OCI-LY1 (cell line): ENCODE results near the gene STARD5.

Experiments used
- CTCF ChIP-seq: fragments of 200-600 bp; sonication (generic), shearing (Covaris generic); IDR thresholded peaks from 2 replicates; pipeline ENCODE4 v1.5.1; 2017; ENCODE audit warnings: mild to moderate bottlenecking, antibody characterized with exemption, low read length, moderate library complexity, mixed read lengths
- EZH2 ChIP-seq: fragments of 200-600 bp; sonication (generic), shearing (Covaris generic); IDR thresholded peaks from 2 replicates; pipeline ENCODE4 v1.8.0; 2017; ENCODE audit warnings: borderline replicate concordance, mixed run types, mild to moderate bottlenecking, antibody characterized with exemption, low read length, moderate library complexity, mixed read lengths

- no peak for TF ChIP-seq CTCF
- no peak for TF ChIP-seq EZH2
Observed at GRCh38 chr15:81299630-81300273, 24.2 kb downstream of the STARD5 start.
